Sigmoid colon (tissue), 7 donors: Measurements from ENCODE around the gene ATG4C. TPM values are rescaled to one million over a fixed set of nuclear protein-coding genes. Genes with fewer than 3 reads are reported as not detected.
"Not testable (repeated sequence)": the region's sequence is repeated elsewhere in the genome, so short reads cannot be mapped to it uniquely, and the experiment has no call there.

Experiments used
- DNase-seq: peaks from one replicate; pipeline ENCODE4 v3.0.0-alpha.2; 2019
- H3K27ac ChIP-seq, 4 donors: fragments of 200-600 bp; sonication (generic); one replicate each; pipeline ENCODE4 v1.5.1; 2016 to 2019; ENCODE audit warnings: mild to moderate bottlenecking in 1 of 4
- H3K27me3 ChIP-seq, 3 donors: fragments of 200-600 bp; sonication (generic); one replicate each; pipeline ENCODE4 v1.5.1; 2019; ENCODE audit warnings: mild to moderate bottlenecking in 1 of 3
- H3K36me3 ChIP-seq, 4 donors: fragments of 200-600 bp; sonication (generic); one replicate each; pipeline ENCODE4 v1.5.1; 2016 to 2019
- H3K4me1 ChIP-seq, 4 donors: fragments of 200-600 bp; sonication (generic); one replicate each; pipeline ENCODE4 v1.5.1; 2017 to 2019
- H3K4me3 ChIP-seq, 4 donors: fragments of 200-600 bp; sonication (generic); one replicate each; pipeline ENCODE4 v1.5.1; 2017 to 2019; ENCODE audit warnings: mild to moderate bottlenecking in 2 of 4, moderate library complexity in 1 of 4
- H3K9me3 ChIP-seq, 4 donors: fragments of 200-600 bp in 3 of 4; sonication (generic) in 3 of 4; one replicate each; pipeline versions ENCODE4 v1.5.1 to v1.6.1; 2013 to 2019
- EP300 ChIP-seq, 4 donors: sonication (generic); formaldehyde crosslinking; IDR thresholded peaks; one replicate each; pipeline ENCODE4 v1.6.1; 2017; ENCODE audit warnings: antibody characterized with exemption in 4 of 4
- POLR2A ChIP-seq, 2 donors: fragments of 450-650 bp; IDR thresholded peaks; one replicate each; pipeline ENCODE4 v1.6.1; 2016; ENCODE audit warnings: antibody characterized with exemption in 2 of 2, mild to moderate bottlenecking in 2 of 2, moderate library complexity in 2 of 2
- POLR2AphosphoS5 ChIP-seq, 4 donors: sonication (generic); formaldehyde crosslinking; IDR thresholded peaks; one replicate each; pipeline ENCODE4 v1.6.1; 2017; ENCODE audit warnings: antibody characterized with exemption in 4 of 4
- WGBS, 2 donors: extraction: QIAGEN DNeasy Blood & Tissue Kit; methylation state at CpG; one replicate each; pipeline ENCODE4 v1.1.7; 2013; 5-methylcytosine and 5-hydroxymethylcytosine counted together
- intact Hi-C: fragments of 100-400 bp; cut with DNase I; formaldehyde crosslinking; loops from one replicate; pipeline ENCODE4 v1.15.1; 2023
- polyA plus RNA-seq, 3 donors: library from polyadenylated mRNA; stranded (reverse); fragments of 200-250 nt; gene quantifications; one replicate each; pipeline ENCODE4 v1.2.3, GENCODE V29; 2013
- total RNA-seq, 4 donors: library from RNA; depleted of rRNA; stranded (reverse); fragments of >200 nt; gene quantifications; one replicate each; pipeline ENCODE4 v1.1.0, GENCODE V29; 2016
- TF ChIP-seq, protein P1 (sequence below), 4 experiments: fragments of 450-650 bp in 3 of 4; fragments of 200-600 bp in 1 of 4; IDR thresholded peaks; one replicate each; pipeline ENCODE4 v1.5.1; 2016 to 2019; ENCODE audit warnings: antibody characterized with exemption in 4 of 4, mild to moderate bottlenecking in 3 of 4, moderate library complexity in 2 of 4
- donor health status: healthy with polysubstance abuse.
- donor health status: Bipolar disorder and iron deficiency.
- donor health status: healthy.

The ATG4C gene
- total and polyA plus RNA-seq, 7 donors = 3.6 to 15.5 (median 9.0) TPM

DNA sequence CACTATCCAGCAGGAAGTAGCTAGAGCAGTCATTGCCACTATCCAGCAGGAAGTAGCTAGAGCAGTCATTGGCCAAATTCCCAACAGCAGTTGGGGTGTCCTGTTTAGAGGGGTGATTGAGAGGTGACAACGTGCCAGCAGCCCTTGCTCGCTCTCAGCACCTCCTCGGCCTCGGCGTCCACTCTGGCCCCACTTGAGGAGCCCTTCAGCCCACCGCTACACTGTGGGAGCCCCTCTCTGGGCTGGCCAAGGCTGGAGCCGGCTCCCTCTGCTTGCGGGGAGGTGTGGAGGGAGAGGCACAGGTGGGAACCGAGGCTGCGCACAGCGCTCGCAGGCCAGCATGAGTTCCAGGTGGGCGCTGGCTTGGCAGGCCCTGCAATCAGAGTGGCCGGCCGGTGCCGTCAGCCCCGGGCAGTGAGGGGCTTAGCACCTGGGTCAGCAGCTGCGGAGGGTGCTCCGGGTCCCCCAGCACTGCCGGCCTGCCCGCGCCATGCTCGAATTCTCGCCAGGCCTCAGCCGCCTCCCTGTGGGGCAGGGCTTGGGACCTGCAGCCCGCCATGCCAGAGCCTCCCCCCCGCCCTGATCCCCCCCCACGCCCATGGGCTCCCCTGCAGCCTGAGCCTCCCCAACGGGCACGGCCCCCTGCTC lies 22.6 kb upstream of the ATG4C start:
- H3K36me3 ChIP-seq, H3K9me3 ChIP-seq, H3K4me3 ChIP-seq, H3K27ac ChIP-seq, H3K4me1 ChIP-seq, DNase-seq, intact Hi-C loops, H3K27me3 ChIP-seq: not testable (repeated sequence)
- WGBS, 2 donors = 93 to 95% methylated on average over 30 of the region's 30 CpGs

- H3K9me3 ChIP-seq, DNase-seq, H3K4me1 ChIP-seq, H3K27me3 ChIP-seq, H3K36me3 ChIP-seq, intact Hi-C loops, H3K4me3 ChIP-seq, H3K27ac ChIP-seq: not testable (repeated sequence)
- WGBS, 2 donors = 94 to 95% methylated on average over 4 of the region's 4 CpGs
Observed at GRCh38 chr1:62762027-62762426, 21.9 kb upstream of the ATG4C start.

- WGBS, 2 donors = 54 to 56% methylated on average over 4 of the region's 4 CpGs
- H3K9me3 ChIP-seq = no peaks in the 10 kb centered on the region
- H3K27me3 ChIP-seq = no peaks in the 10 kb centered on the region
- H3K27ac ChIP-seq = no peak overlapping the region
- DNase-seq = no peak
- no peaks in the 10 kb centered on the region for H3K36me3 ChIP-seq
- no peak overlapping the region for H3K4me3 ChIP-seq
- no peaks in the 10 kb centered on the region for H3K4me1 ChIP-seq
- TF ChIP-seq EP300 (IDR thresholded peaks at IDR 0.05) (no peak), POLR2AphosphoS5 (IDR thresholded peaks at IDR 0.05) (no peak), POLR2A (IDR thresholded peaks at IDR 0.05) (no peak)
- TF ChIP-seq, protein P1, sequence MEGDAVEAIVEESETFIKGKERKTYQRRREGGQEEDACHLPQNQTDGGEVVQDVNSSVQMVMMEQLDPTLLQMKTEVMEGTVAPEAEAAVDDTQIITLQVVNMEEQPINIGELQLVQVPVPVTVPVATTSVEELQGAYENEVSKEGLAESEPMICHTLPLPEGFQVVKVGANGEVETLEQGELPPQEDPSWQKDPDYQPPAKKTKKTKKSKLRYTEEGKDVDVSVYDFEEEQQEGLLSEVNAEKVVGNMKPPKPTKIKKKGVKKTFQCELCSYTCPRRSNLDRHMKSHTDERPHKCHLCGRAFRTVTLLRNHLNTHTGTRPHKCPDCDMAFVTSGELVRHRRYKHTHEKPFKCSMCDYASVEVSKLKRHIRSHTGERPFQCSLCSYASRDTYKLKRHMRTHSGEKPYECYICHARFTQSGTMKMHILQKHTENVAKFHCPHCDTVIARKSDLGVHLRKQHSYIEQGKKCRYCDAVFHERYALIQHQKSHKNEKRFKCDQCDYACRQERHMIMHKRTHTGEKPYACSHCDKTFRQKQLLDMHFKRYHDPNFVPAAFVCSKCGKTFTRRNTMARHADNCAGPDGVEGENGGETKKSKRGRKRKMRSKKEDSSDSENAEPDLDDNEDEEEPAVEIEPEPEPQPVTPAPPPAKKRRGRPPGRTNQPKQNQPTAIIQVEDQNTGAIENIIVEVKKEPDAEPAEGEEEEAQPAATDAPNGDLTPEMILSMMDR (IDR thresholded peaks at IDR 0.05) = no peak
- intact Hi-C loops = no loop called here
Observed at GRCh38 chr1:62765981-62766380, 18.0 kb upstream of the ATG4C start.

- intact Hi-C loops, H3K4me3 ChIP-seq, H3K36me3 ChIP-seq, H3K4me1 ChIP-seq, DNase-seq, H3K9me3 ChIP-seq, H3K27ac ChIP-seq, H3K27me3 ChIP-seq: not testable (repeated sequence)
- 55 to 89% methylated on average over 11 of the region's 11 CpGs for WGBS, 2 donors
Observed at GRCh38 chr1:62768551-62768950, 15.4 kb upstream of the ATG4C start.

GRCh38 chr1:62772607-62773295 lies 11.2 kb upstream of the ATG4C start:
- DNase-seq = no peak
- Histone ChIP-seq H3K9me3 (peaks cover 0 to 7% (median 3%) of the 10 kb centered on the region in 4 donors), H3K4me1 (no peaks in the 10 kb centered on the region), H3K27me3 (no peaks in the 10 kb centered on the region), H3K27ac (no peak overlapping the region), H3K36me3 (no peaks in the 10 kb centered on the region), H3K4me3 (no peak overlapping the region)
- TF ChIP-seq EP300 (IDR thresholded peaks at IDR 0.05) (no peak), POLR2A (IDR thresholded peaks at IDR 0.05) (no peak), POLR2AphosphoS5 (IDR thresholded peaks at IDR 0.05) (no peak)
- TF ChIP-seq, protein P1 (IDR thresholded peaks at IDR 0.05) = no peak
- intact Hi-C loops = no loop called here
- WGBS, 2 donors = 93 to 96% methylated on average over 1 of the region's 1 CpG

DNA sequence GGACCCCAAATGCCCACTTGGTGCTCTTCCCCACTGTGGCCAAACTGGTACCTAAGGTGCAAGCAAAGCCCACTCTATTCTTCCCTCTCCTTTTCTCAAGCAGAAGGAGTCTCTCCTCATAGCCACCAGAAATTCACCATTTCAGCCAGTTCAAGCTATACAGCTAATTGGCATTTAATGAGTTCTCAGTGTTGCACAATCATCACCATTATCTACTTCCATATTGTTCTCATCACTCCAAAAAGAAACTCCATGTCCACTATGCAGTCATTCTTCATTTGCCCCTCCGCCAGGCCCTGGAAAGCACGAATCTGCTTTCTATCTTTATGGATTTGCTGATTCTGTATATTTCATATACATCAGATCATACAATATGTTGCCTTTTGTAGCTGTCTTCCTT lies 9.9 kb upstream of the ATG4C start:
- intact Hi-C loops = no loop called here
- Histone ChIP-seq H3K27me3 (no peaks in the 10 kb centered on the region), H3K36me3 (no peaks in the 10 kb centered on the region), H3K4me3 (no peak overlapping the region), H3K27ac (no peak overlapping the region), H3K4me1 (no peaks in the 10 kb centered on the region), H3K9me3 (peaks cover 0 to 7% (median 3%) of the 10 kb centered on the region in 4 donors)
- no peak for TF ChIP-seq POLR2AphosphoS5 (IDR thresholded peaks at IDR 0.05)
- TF ChIP-seq EP300 (IDR thresholded peaks at IDR 0.05) = no peak
- TF ChIP-seq POLR2A (IDR thresholded peaks at IDR 0.05) = no peak
- TF ChIP-seq, protein P1 (IDR thresholded peaks at IDR 0.05) = no peak
- 89 to 91% methylated on average over 2 of the region's 2 CpGs for WGBS, 2 donors
- no peak for DNase-seq
